ENCODE results near the gene MPHOSPH9. TPM values are rescaled to one million over a fixed set of nuclear protein-coding genes. Genes with fewer than 3 reads are reported as not detected.

The MPHOSPH9 gene
- total RNA-seq, 4 donors from 2014 or later, result 14.2 to 25.3 (median 15.1) TPM

DNA sequence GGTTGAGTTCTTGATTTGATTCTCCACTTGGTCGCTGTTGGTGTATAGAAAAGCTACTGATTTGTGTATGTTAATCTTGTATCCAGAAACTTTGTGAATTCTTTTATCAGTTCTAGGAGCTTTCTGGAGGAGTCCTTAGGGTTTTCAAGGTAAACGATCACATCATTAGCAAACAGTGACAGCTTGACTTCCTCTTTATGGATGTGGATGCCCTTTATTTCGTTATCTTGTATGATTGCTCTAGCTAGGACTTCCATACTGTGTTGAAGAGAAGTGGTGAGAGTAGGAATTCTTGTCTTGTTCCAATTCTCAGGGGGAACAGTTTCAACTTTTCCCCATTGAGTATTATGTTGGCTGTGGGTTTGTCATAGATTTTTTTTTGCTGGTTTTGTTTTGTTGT, 12.7 kb upstream of the MPHOSPH9 start:
- H3K36me3 ChIP-seq, result peaks cover 0 to 19% (median 10%) of the 10 kb centered on the region in 4 donors
- 97% methylated on average over 3 of the region's 3 CpGs for WGBS
- no peaks in the 10 kb centered on the region for H3K27me3 ChIP-seq
- peaks cover 13 to 35% (median 24%) of the 10 kb centered on the region in 4 donors for H3K4me1 ChIP-seq
- no peaks in the 10 kb centered on the region for H3K9me3 ChIP-seq
- intact Hi-C loops (cut with DNase I), result no loop called here
- no peak for DNase-seq (ENCODE audit: extremely low spot score)
- TF ChIP-seq POLR2AphosphoS5 (IDR thresholded peaks at IDR 0.05) (no peak), CTCF (IDR thresholded peaks at IDR 0.05) (no peak), POLR2A (IDR thresholded peaks at IDR 0.05; ENCODE audit: low read depth) (no peak), EP300 (IDR thresholded peaks at IDR 0.05) (no peak)
- H3K27ac ChIP-seq (replicated peaks in 1 of 4), result no peak overlapping the region
- H3K4me3 ChIP-seq, result no peak overlapping the region

GRCh38 chr12:123243671-123244262, 10.8 kb upstream of the MPHOSPH9 start:
- 71% methylated on average over 7 of the region's 7 CpGs for WGBS
- intact Hi-C loops (cut with DNase I), result no loop called here
- H3K4me1 ChIP-seq, result peaks cover 10 to 26% (median 19%) of the 10 kb centered on the region in 4 donors
- DNase-seq (ENCODE audit: extremely low spot score), result no peak
- no peaks in the 10 kb centered on the region for H3K9me3 ChIP-seq
- no peak overlapping the region for H3K27ac ChIP-seq (replicated peaks in 1 of 4)
- H3K4me3 ChIP-seq, result no peak overlapping the region
- no peaks in the 10 kb centered on the region for H3K27me3 ChIP-seq
- TF ChIP-seq POLR2A (IDR thresholded peaks at IDR 0.05; ENCODE audit: low read depth) (no peak), CTCF (IDR thresholded peaks at IDR 0.05) (no peak), EP300 (IDR thresholded peaks at IDR 0.05) (no peak), POLR2AphosphoS5 (IDR thresholded peaks at IDR 0.05) (no peak)
- peaks cover 0 to 12% (median 6%) of the 10 kb centered on the region in 4 donors for H3K36me3 ChIP-seq

DNA sequence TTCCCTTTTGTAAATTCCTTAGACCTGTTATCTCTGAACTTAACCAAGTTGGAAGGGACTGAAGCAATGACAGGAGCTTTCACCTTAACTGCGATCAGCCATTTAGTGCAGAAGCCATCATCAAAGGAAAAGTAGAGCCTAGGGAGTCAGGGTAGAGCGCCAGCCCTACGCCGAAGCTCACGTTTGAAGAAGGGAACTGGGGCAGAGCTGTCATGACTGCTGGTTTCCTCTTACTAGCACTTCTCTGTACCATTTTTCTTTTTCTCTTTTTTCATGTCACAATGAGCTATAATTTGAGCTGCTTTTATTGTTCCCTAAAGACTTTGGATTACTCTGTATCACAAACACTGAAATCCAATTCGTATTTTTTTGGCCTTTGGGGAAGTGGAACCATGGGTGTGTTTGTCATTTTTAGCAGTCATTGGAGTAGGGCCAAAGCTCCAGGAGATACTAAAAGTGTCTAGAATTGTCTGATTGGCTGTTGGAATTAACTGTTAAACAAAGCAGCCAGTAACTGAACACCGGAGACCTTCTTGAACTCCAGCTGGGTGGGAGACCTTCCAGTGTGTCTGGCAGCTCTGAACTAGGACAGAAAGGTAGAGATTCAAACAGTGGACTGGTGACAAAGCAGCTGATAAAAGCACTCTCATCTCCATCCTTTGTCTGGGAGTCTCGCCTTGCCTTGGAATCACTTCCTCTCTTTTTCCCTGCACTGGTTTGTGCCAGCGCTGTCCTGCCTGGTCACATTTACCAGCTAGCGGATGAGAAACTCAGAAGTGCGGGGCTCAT, 9.4 kb upstream of the MPHOSPH9 start:
- Histone ChIP-seq H3K4me3 (peak overlapping the region in 1 of 4 donors; percentile 3), H3K4me1 (peaks cover 13 to 41% (median 31%) of the 10 kb centered on the region in 4 donors), H3K27ac (replicated peaks in 1 of 4) (peak overlapping the region; percentile 22 to 51 (median 38)), H3K9me3 (no peaks in the 10 kb centered on the region), H3K27me3 (no peaks in the 10 kb centered on the region), H3K36me3 (peaks cover 0 to 10% (median 4%) of the 10 kb centered on the region in 4 donors)
- WGBS, result 20% methylated on average over 11 of the region's 11 CpGs
- intact Hi-C loops (cut with DNase I), result no loop called here
- DNase-seq (ENCODE audit: extremely low spot score), result no peak
- TF ChIP-seq POLR2AphosphoS5 (IDR thresholded peaks at IDR 0.05) (peak in 1 of 2 donors; percentile 20), CTCF (IDR thresholded peaks at IDR 0.05) (no peak), EP300 (IDR thresholded peaks at IDR 0.05) (no peak)

GRCh38 chr12:123238961-123239360, 6.0 kb upstream of the MPHOSPH9 start:
- no peak overlapping the region for H3K4me3 ChIP-seq
- WGBS, result 80% methylated on average over 6 of the region's 6 CpGs
- no peaks in the 10 kb centered on the region for H3K27me3 ChIP-seq
- peak overlapping the region in 1 of 4 donors; percentile 2 for H3K27ac ChIP-seq (replicated peaks in 1 of 4)
- peaks cover 0 to 10% (median 4%) of the 10 kb centered on the region in 4 donors for H3K36me3 ChIP-seq
- intact Hi-C loops (cut with DNase I), result loop anchor here (2.0 to 5.0 kb wide), 2 partner anchors 196 to 257 kb away; partner anchors contain the start of gene ARL6IP4
- no peak for DNase-seq (ENCODE audit: extremely low spot score)
- peaks cover 27 to 68% (median 55%) of the 10 kb centered on the region in 4 donors for H3K4me1 ChIP-seq
- TF ChIP-seq EP300 (IDR thresholded peaks at IDR 0.05), result no peak
- no peak for TF ChIP-seq POLR2A (IDR thresholded peaks at IDR 0.05; ENCODE audit: low read depth)
- no peak for TF ChIP-seq CTCF (IDR thresholded peaks at IDR 0.05)
- no peak for TF ChIP-seq POLR2AphosphoS5 (IDR thresholded peaks at IDR 0.05)
- no peaks in the 10 kb centered on the region for H3K9me3 ChIP-seq
